ENCODE results near the gene IPO4. TPM values are rescaled to one million over a fixed set of nuclear protein-coding genes. Genes with fewer than 3 reads are reported as not detected.

IPO4 gene
- total and polyA plus RNA-seq, 2 experiments from 2014 or later, result 34.2 to 105 TPM

DNA sequence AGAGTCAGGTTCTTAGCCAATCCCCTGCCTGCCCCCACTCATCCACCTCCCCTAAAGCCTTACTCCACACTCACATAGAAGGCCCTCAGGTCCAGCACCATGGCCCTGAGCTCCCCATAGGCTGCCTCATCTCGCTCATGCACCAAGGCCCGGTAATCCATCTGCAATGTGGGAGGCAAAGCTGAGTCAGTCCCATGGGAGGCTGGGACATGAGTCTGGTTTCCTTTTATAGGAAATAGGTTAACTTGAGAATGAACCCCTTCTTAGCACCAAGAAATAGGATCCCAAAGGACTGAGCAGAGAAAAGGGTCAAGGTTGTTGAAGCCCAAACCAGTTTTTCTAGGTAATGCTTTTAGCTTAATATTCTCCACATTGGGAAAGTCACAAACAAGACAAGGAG is 45.1 kb downstream of the IPO4 start (continued):
- TF ChIP-seq, protein P1, sequence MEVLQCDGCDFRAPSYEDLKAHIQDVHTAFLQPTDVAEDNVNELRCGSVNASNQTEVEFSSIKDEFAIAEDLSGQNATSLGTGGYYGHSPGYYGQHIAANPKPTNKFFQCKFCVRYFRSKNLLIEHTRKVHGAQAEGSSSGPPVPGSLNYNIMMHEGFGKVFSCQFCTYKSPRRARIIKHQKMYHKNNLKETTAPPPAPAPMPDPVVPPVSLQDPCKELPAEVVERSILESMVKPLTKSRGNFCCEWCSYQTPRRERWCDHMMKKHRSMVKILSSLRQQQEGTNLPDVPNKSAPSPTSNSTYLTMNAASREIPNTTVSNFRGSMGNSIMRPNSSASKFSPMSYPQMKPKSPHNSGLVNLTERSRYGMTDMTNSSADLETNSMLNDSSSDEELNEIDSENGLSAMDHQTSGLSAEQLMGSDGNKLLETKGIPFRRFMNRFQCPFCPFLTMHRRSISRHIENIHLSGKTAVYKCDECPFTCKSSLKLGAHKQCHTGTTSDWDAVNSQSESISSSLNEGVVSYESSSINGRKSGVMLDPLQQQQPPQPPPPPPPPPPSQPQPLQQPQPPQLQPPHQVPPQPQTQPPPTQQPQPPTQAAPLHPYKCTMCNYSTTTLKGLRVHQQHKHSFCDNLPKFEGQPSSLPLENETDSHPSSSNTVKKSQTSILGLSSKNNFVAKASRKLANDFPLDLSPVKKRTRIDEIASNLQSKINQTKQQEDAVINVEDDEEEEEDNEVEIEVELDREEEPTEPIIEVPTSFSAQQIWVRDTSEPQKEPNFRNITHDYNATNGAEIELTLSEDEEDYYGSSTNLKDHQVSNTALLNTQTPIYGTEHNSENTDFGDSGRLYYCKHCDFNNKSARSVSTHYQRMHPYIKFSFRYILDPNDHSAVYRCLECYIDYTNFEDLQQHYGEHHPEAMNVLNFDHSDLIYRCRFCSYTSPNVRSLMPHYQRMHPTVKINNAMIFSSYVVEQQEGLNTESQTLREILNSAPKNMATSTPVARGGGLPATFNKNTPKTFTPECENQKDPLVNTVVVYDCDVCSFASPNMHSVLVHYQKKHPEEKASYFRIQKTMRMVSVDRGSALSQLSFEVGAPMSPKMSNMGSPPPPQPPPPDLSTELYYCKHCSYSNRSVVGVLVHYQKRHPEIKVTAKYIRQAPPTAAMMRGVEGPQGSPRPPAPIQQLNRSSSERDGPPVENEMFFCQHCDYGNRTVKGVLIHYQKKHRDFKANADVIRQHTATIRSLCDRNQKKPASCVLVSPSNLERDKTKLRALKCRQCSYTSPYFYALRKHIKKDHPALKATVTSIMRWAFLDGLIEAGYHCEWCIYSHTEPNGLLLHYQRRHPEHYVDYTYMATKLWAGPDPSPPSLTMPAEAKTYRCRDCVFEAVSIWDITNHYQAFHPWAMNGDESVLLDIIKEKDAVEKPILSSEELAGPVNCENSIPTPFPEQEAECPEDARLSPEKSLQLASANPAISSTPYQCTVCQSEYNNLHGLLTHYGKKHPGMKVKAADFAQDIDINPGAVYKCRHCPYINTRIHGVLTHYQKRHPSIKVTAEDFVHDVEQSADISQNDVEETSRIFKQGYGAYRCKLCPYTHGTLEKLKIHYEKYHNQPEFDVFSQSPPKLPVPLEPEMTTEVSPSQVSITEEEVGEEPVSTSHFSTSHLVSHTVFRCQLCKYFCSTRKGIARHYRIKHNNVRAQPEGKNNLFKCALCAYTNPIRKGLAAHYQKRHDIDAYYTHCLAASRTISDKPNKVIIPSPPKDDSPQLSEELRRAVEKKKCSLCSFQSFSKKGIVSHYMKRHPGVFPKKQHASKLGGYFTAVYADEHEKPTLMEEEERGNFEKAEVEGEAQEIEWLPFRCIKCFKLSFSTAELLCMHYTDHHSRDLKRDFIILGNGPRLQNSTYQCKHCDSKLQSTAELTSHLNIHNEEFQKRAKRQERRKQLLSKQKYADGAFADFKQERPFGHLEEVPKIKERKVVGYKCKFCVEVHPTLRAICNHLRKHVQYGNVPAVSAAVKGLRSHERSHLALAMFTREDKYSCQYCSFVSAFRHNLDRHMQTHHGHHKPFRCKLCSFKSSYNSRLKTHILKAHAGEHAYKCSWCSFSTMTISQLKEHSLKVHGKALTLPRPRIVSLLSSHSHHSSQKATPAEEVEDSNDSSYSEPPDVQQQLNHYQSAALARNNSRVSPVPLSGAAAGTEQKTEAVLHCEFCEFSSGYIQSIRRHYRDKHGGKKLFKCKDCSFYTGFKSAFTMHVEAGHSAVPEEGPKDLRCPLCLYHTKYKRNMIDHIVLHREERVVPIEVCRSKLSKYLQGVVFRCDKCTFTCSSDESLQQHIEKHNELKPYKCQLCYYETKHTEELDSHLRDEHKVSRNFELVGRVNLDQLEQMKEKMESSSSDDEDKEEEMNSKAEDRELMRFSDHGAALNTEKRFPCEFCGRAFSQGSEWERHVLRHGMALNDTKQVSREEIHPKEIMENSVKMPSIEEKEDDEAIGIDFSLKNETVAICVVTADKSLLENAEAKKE (CRISPR knock-in tag; IDR thresholded peaks at IDR 0.05), result no peak
- TF ChIP-seq, protein P2, sequence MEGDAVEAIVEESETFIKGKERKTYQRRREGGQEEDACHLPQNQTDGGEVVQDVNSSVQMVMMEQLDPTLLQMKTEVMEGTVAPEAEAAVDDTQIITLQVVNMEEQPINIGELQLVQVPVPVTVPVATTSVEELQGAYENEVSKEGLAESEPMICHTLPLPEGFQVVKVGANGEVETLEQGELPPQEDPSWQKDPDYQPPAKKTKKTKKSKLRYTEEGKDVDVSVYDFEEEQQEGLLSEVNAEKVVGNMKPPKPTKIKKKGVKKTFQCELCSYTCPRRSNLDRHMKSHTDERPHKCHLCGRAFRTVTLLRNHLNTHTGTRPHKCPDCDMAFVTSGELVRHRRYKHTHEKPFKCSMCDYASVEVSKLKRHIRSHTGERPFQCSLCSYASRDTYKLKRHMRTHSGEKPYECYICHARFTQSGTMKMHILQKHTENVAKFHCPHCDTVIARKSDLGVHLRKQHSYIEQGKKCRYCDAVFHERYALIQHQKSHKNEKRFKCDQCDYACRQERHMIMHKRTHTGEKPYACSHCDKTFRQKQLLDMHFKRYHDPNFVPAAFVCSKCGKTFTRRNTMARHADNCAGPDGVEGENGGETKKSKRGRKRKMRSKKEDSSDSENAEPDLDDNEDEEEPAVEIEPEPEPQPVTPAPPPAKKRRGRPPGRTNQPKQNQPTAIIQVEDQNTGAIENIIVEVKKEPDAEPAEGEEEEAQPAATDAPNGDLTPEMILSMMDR (conservative IDR thresholded peaks at IDR 0.05; ENCODE audit: low read depth in 2 of 2), result no peak
- TF ChIP-seq POLR2AphosphoS5 (IDR thresholded peaks at IDR 0.05; ENCODE audit: low read depth) (no peak), ZNF331 (CRISPR knock-in tag; IDR thresholded peaks at IDR 0.05; ENCODE audit: low read depth) (no peak), NANOG (IDR thresholded peaks at IDR 0.05; ENCODE audit: borderline replicate concordance) (no peak)

DNA sequence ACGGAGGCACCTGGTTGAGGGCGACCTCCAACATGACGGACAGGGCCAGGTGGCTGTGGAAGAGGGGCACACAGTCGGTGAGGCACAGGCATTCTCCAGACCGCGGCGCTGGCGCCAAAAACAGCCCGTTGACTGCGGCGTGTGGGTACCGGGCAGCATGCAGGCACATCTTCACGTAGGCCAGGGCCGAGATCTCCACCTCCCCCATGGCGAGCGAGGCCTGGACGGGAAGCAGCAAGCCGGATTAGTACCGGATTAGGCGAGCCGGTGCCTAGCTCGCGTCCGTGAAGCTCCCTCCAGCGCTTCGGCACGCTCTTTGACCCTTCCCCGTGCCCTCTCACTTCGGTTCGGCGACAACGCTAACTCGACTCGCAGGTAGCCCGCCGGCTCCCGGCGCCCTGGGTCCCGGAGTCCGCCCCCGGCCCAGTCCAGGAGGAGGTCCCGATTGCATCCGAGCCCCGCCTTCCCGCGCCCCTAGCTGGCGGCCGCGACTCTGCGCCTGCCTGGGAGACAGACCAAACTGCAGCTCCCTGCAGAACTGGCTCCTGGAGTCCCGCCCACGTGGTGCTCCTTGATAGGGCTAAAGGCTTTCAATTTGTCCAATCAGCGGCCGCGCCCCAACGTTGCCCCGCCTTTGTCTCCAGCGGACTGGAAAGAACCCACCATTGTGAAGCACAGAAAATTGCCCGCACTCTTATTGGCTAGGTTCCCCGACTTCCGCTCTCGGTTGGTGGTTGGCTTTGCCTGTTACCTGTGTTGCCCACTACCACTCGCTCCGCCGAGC is 47.3 kb downstream of the IPO4 start, which contains the start of gene EMC9:
EMC9 (minus strand) TSS at position 495 of the 784 bp plus-strand sequence; CDS start at position 208, 287 bp downstream.
- Mint-ChIP-seq H3K9me3 (no peaks in the 10 kb centered on the region), H3K27me3 (ENCODE audit: insufficient read depth, low read depth, poor library complexity) (peaks cover 25% of the 10 kb centered on the region), H3K27ac (peak within 1 kb of the TSS; percentile 98), H3K4me1 (peaks cover 44% of the 10 kb centered on the region), H3K4me3 (peak within 1 kb of the TSS; percentile 99), H3K36me3 (ENCODE audit: low read depth) (peaks cover 56% of the 10 kb centered on the region)
- peak within 1 kb of the TSS; percentile 99 for H3K4me3 ChIP-seq
- H3K4me1 ChIP-seq (ENCODE audit: insufficient read depth), result peaks cover 24% of the 10 kb centered on the region
- no peaks in the 10 kb centered on the region for H3K27me3 ChIP-seq (ENCODE audit: insufficient read depth)
- ATAC-seq, result peak; percentile 86
- H3K27ac ChIP-seq (ENCODE audit: low read depth), result peak within 1 kb of the TSS; percentile 68
- H3K9me2 ChIP-seq (ENCODE audit: insufficient read depth), result no peaks in the 10 kb centered on the region
- DNase-seq (ENCODE audit: low spot score), result peak; percentile 100
- H2AFZ ChIP-seq, result peak within 1 kb of the TSS; percentile 67
- peaks cover 31% of the 10 kb centered on the region for H3F3A ChIP-seq (replicated peaks; ENCODE audit: low read depth)
- TF ChIP-seq POLR2AphosphoS5 (IDR thresholded peaks at IDR 0.05; ENCODE audit: low read depth) (peak; percentile 98), REST (IDR thresholded peaks at IDR 0.05; ENCODE audit: unreplicated experiment) (no peak), CREB1 (CRISPR knock-in tag; IDR thresholded peaks at IDR 0.05; ENCODE audit: low read depth) (peak; percentile 61)
- TF ChIP-seq, protein P2 (conservative IDR thresholded peaks at IDR 0.05; ENCODE audit: low read depth in 2 of 2), result peak; percentile 0 to 9; a peak in 1 of 4 replicates
- peaks cover 35% of the 10 kb centered on the region for H3K79me2 ChIP-seq (replicated peaks; ENCODE audit: insufficient read depth)
- H3K4me2 ChIP-seq, result peak within 1 kb of the TSS; percentile 95
- peaks cover 20% of the 10 kb centered on the region; the same call in 1 of the 2 replicates for H3K36me3 ChIP-seq (ENCODE audit: insufficient read depth)
- peaks cover 9% of the 10 kb centered on the region for H4K20me1 ChIP-seq (replicated peaks; ENCODE audit: insufficient read depth)
